BLaER1 (cell line): Measurements from ENCODE around the gene MDH2.
A peak's percentile ranks its signal among the peaks of the same experiment; 100 is the strongest.
"Not testable (repeated sequence)": the region's sequence is repeated elsewhere in the genome, so short reads cannot be mapped to it uniquely, and the experiment has no call there.

Source experiments
- H3K27ac ChIP-seq: shearing (Covaris generic); formaldehyde crosslinking; 2 replicates; pipeline ENCODE4 v1.8.1; 2022
- H3K27me3 ChIP-seq: shearing (Covaris generic); formaldehyde crosslinking; 2 replicates; pipeline ENCODE4 v1.8.1; 2022
- H3K36me3 ChIP-seq: shearing (Covaris generic); formaldehyde crosslinking; 2 replicates; pipeline ENCODE4 v1.8.1; 2022
- H3K4me1 ChIP-seq: shearing (Covaris generic); formaldehyde crosslinking; 2 replicates; pipeline ENCODE4 v1.8.1; 2022
- H3K4me2 ChIP-seq: shearing (Covaris generic); formaldehyde crosslinking; 2 replicates; pipeline ENCODE4 v1.8.1; 2022
- H3K4me3 ChIP-seq: shearing (Covaris generic); formaldehyde crosslinking; 2 replicates; pipeline ENCODE4 v1.8.1; 2022
- H3K9ac ChIP-seq: shearing (Covaris generic); formaldehyde crosslinking; 2 replicates; pipeline ENCODE4 v1.8.1; 2022
- H3K9me3 ChIP-seq: shearing (Covaris generic); formaldehyde crosslinking; 2 replicates; pipeline ENCODE4 v1.8.1; 2022
- H4K20me1 ChIP-seq: shearing (Covaris generic); formaldehyde crosslinking; 2 replicates; pipeline ENCODE4 v1.8.1; 2022
- Cebpa-rat ChIP-seq: shearing (Covaris generic); IDR thresholded peaks from 2 replicates; pipeline ENCODE4 v1.8.1; 2022

MDH2 gene

DNA sequence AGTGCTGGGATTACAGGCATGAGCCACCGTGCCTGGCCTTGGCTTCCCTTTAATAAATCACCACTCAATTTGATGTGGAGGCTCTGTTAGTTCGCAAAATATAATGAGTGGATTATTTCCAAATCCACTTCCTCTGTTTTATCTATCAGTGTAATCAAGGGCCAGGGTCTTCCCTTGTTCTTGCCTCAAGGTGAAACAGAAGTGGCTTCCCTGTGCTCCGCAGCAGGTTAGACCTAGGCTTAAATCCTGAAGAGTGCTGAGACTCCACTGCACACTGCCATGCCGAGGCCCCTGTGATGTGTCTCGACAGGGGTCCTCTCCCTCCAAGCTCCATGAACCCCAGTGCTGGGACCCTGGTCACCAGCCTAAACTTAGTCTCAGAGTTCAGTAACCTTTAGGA, 59.0 kb downstream of the MDH2 start:
- Histone ChIP-seq H3K4me1 (peaks cover 89% of the 10 kb centered on the region), H3K9ac (peak overlapping the region; percentile 85), H4K20me1 (no peaks in the 10 kb centered on the region; the same call in 1 of the 2 replicates), H3K36me3 (peaks cover 17% of the 10 kb centered on the region), H3K27ac (peak overlapping the region; percentile 82), H3K4me3 (peak overlapping the region; percentile 71), H3K9me3 (no peaks in the 10 kb centered on the region), H3K27me3 (no peaks in the 10 kb centered on the region), H3K4me2 (peak overlapping the region; percentile 96)
- no peak for TF ChIP-seq Cebpa-rat

GRCh38 chr7:76108540-76109233, 60.8 kb downstream of the MDH2 start:
- H3K27me3 ChIP-seq: no peaks in the 10 kb centered on the region
- peak overlapping the region; percentile 96 for H3K4me2 ChIP-seq
- H3K4me1 ChIP-seq: peaks cover 90% of the 10 kb centered on the region
- H3K36me3 ChIP-seq: no peaks in the 10 kb centered on the region
- H3K9me3 ChIP-seq: no peaks in the 10 kb centered on the region
- no peaks in the 10 kb centered on the region; the same call in 1 of the 2 replicates for H4K20me1 ChIP-seq
- peak overlapping the region; percentile 71 for H3K4me3 ChIP-seq
- peak overlapping the region; percentile 82 for H3K27ac ChIP-seq
- TF ChIP-seq Cebpa-rat: no peak
- peak overlapping the region; percentile 85 for H3K9ac ChIP-seq

DNA sequence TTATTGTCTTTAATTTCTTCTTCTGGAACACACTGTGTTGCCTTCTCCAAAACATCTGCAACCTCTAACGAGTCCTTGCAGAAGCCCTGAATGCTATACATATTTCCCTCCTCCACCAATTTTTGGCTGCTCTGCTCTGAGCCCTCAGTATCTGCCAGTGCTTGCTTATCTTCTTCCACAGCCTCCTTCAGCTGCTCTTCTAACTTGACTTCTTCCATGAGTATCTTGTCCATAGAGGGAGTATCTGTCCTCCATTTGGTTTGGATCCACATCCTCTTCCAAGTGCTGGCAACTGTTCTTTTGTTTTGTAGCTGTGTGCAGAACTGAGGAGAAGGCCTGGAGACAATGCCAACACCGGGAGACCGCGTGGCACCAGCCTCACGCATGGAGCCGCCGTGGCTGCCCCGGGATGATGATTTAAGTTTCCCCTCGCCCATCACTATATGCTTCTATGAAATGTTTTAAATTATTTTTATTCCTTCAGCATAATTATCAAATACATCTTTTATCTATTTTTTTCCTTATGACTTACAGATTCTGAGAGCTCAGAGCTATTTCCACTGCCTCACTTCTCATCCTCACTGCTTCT, 65.2 kb downstream of the MDH2 start:
- H3K4me1 ChIP-seq: peaks cover 49% of the 10 kb centered on the region
- H4K20me1 ChIP-seq, H3K4me3 ChIP-seq, H3K9ac ChIP-seq, H3K27me3 ChIP-seq, H3K9me3 ChIP-seq, H3K36me3 ChIP-seq: not testable (repeated sequence)
- peak overlapping the region; percentile 43; the same call in 1 of the 2 replicates for H3K27ac ChIP-seq
- peak overlapping the region; percentile 67 for H3K4me2 ChIP-seq

- not testable (repeated sequence) for H3K9ac ChIP-seq, H3K4me2 ChIP-seq
- H3K4me1 ChIP-seq: peaks cover 37% of the 10 kb centered on the region
Measured at GRCh38 chr7:76114742-76115141, 66.8 kb downstream of the MDH2 start.

More at GRCh38 chr7:76114742-76115141, 66.8 kb downstream of the MDH2 start:
- not testable (repeated sequence) for H3K36me3 ChIP-seq, H3K27ac ChIP-seq, H3K9me3 ChIP-seq, H4K20me1 ChIP-seq, H3K27me3 ChIP-seq, H3K4me3 ChIP-seq
